Measurements from ENCODE around the gene TULP4.

TULP4 gene

DNA sequence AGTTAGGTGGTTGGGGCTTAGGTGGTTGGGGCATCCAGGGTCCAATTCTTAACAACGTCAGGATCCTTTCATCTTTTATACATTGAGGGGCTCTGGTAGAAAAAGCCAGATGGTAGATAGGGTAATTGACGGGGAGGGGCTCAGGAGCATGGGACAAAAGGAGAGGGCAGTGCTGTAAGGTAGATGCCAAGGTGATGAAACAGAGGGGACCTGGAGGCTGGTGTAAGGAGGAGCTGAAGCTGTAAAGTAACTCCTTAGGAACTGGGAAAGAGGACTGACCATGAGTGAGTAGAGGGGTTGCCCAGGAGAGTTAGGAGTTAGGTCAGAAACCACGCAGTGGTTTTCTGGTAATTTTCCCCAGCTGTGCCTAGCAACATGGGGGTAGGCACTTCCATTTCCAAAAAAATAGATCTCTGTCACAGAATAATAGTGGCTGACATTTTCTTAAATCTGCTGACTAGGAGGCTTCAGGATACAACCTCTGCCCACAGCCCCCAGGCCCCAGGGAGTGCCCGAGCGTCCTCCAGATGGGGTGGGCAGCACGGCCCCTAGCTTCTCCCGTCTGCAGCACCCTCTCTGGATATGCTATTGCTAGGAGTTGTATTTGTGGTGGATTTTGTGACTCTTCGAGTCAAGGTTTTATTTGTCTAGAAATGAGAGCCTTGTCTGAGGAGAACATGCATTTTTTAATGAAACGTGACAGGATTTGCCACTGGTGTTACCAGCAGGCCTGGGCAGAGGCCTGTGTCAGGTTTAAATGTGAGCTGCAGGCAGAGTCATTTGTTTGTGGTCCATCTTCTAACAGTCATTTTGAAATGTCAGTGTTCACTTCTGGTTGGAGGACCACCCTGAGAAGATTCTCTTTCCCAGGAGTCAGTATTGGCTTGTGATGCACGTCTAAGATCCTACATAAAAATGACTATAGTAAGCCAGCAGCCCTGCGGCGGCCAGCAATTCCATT, 44.6 kb downstream of the TULP4 start:
- no peak for DNase-seq (ENCODE audit: extremely low read depth in 1 of 2, low read depth in 1 of 2)

- DNase-seq (ENCODE audit: extremely low read depth in 1 of 2, low read depth in 1 of 2): no peak
Measured at GRCh38 chr6:158357570-158358216, 45.4 kb downstream of the TULP4 start.

- no peak for DNase-seq (ENCODE audit: extremely low read depth in 1 of 2, low read depth in 1 of 2)
Measured at GRCh38 chr6:158358450-158359077, 46.3 kb downstream of the TULP4 start.

DNA sequence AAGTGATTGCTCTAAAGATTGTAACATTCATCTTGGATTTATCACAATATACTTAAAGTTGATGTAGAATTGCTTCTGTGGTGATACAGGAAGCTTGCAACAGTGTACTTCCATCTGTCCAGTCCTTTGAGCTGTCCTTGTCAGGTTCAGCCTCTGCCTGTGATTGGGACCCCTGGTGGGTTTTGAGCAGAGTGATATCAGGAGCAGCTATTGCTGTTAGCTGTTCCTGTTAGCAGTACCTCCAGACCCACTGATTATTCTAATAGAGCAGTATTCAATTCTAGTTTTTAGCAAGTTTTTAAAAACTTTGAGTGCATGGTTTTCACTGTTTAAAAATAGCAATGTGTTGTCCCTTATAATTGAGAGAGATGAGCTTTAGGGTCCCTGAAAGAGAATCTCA, 48.8 kb downstream of the TULP4 start:
- no peak for DNase-seq (ENCODE audit: extremely low read depth in 1 of 2, low read depth in 1 of 2)

DNA sequence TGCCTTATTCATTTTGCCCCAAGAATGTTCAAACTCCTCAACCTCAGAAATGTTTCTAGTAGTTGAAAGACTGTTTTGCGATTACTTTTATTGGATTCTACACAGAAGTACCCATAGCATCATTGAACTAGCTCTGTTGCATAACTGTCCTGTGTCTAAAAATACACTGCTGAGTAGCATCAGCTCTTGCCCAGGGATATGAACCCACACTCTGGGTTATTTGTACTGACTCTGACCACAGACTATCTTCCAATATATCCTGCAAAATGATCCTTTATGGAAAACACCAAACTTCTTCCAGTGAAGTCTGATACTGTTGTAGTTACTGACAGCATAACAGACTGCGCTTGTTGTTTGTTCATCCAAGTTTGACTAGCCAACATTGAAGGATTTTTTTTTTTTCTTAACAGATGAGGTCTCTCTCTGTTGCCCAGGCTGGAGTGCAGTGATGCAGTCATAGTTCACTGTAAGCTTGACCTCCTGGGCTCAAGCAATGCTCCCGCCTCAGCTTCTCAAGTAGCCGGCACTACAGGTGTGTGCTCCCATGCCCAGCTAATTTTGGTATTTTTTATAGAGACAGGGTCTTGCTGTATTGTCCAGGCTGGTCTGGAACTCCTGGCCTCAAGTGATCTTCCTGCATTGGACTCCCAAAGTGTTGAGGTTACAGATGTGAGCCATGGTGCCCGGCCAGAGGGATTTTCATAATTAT, 49.9 kb downstream of the TULP4 start:
- DNase-seq (ENCODE audit: extremely low read depth in 1 of 2, low read depth in 1 of 2): no peak

GRCh38 chr6:158366363-158366762, 54.1 kb downstream of the TULP4 start:
- no peak for DNase-seq (ENCODE audit: extremely low read depth in 1 of 2, low read depth in 1 of 2)

DNA sequence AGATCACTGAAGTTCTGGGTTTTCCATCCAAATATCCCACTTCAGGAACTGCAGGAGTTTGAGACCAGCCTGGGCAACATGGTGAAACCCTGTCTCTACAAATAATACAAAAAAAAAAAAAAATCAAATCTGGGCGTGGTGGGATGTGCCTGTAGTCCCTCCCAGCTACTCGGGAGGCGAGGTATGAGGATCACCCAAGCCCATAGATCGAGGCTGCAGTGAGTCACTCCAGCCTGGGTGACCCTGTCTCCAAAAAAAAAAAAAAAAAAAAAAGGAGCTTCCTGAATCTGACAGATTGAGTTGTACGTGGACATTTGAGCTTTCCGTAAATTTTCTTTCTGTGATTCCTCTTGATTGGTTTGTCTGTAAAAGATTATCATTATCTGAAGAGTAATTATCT, 55.6 kb downstream of the TULP4 start:
- no peak for DNase-seq (ENCODE audit: extremely low read depth in 1 of 2, low read depth in 1 of 2)

DNA sequence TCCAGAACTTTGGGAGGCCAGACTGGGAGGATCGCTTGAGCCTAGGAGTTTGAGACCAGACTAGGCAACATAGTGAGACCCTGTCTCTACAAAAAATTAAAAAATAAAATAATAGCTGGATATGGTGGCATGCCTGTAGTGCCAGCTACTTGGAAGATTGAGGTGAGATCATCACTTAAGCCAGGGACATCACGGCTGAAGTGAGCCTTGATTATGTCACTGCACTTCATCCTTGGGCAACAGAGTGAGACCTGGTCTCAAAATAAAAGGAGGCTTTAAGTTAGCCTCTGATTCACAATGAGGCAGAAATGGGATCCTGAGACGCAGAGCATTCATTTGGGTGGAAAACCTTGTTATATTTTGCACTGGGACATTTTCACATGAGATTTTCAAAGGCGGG, 57.0 kb downstream of the TULP4 start:
- no peak for DNase-seq (ENCODE audit: extremely low read depth in 1 of 2, low read depth in 1 of 2)

- no peak for DNase-seq (ENCODE audit: extremely low read depth in 1 of 2, low read depth in 1 of 2)
Measured at GRCh38 chr6:158370805-158371204, 58.5 kb downstream of the TULP4 start.

DNA sequence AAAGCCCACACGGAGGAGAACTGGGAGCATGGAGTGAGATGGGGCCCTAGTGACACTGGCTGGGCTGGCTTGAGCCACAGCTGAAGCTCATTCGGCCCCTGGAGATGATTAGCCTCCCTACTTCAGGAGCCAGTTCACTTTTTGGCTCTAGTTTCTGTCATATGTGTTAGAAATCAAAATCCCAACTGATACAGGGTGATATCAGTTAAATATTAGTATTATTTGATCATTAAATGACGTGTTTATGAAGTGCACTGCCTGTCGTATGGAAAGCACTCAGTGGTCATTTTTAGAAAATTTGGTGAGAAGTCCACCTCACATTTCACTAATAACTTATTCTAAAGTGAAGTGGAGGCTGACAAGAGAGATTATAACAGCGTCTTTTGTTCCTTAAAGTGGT, 59.0 kb downstream of the TULP4 start:
- no peak for DNase-seq (ENCODE audit: extremely low read depth in 1 of 2, low read depth in 1 of 2)

GRCh38 chr6:158372574-158372973, 60.3 kb downstream of the TULP4 start:
- no peak for DNase-seq (ENCODE audit: extremely low read depth in 1 of 2, low read depth in 1 of 2)

GRCh38 chr6:158373214-158373613, 60.9 kb downstream of the TULP4 start:
- no peak for DNase-seq (ENCODE audit: extremely low read depth in 1 of 2, low read depth in 1 of 2)

- no peak for DNase-seq (ENCODE audit: extremely low read depth in 1 of 2, low read depth in 1 of 2)
Measured at GRCh38 chr6:158374020-158374419, 61.8 kb downstream of the TULP4 start.

DNA sequence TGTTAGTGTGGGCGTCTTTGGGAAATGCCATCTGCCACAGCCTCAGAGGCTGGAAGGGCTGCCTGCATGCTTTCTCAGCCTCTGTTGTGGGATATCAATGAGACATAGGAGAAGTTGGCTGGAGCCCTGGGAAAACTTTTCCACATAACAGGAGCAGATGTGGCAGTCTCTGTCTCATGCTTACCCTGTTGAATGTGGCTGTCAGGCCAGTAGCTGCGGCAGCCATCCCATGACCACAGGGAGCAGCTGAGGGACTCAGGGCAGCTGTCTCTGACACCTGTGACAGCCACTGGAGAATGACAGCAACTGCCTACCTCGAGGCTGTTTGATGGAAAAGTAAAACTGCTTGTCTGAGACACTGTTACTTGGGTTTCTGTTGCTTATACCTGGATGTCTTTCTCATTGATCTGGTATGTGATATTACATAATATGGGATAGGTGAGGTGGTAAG, 64.4 kb downstream of the TULP4 start:
- no peak for DNase-seq (ENCODE audit: extremely low read depth in 1 of 2, low read depth in 1 of 2)

- no peak for DNase-seq (ENCODE audit: extremely low read depth in 1 of 2, low read depth in 1 of 2)
Measured at GRCh38 chr6:158377860-158378259, 65.6 kb downstream of the TULP4 start.

DNA sequence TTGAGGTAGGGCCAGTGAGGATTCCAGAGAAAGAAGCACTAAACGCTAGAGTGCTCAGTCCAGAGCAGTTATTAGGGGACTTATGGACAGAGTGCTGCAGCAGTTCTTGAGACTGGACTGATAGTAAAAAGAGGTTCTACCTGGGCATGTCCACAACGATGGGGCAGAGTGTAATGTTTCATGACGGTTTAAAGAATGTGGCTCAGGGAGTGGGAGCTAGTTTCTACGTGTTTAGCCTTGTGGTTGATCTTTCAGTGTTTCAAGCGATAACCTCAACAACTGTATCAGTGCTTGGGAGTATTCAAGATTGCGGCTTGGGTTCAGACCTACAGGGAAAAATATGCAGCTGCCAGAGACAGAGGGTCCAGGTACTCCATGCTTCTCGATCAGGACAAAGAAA, 67.1 kb downstream of the TULP4 start:
- DNase-seq (ENCODE audit: extremely low read depth in 1 of 2, low read depth in 1 of 2): no peak

- no peak for DNase-seq (ENCODE audit: extremely low read depth in 1 of 2, low read depth in 1 of 2)
Measured at GRCh38 chr6:158381214-158381613, 68.9 kb downstream of the TULP4 start.

- DNase-seq (ENCODE audit: extremely low read depth in 1 of 2, low read depth in 1 of 2): no peak
Measured at GRCh38 chr6:158382491-158382890, 70.2 kb downstream of the TULP4 start.

DNA sequence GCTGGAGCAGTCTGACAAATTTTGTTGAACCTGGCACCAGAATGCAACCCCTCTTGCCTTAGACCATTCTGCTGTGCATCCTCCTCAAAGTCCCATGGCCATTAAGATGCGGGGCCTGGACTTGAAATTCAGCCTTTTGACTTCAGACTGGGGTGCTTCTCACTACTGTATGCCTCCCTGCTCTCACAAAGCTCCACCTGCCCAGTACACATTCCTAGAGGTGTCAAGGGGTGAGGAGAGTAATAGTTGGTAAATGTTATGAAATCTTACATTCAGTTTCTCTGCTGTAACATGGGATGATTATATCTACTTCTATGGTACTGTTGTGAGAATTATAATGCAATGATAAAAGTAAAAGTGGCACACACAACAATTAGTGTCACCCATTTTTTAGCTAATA, 70.8 kb downstream of the TULP4 start:
- DNase-seq (ENCODE audit: extremely low read depth in 1 of 2, low read depth in 1 of 2): no peak

DNA sequence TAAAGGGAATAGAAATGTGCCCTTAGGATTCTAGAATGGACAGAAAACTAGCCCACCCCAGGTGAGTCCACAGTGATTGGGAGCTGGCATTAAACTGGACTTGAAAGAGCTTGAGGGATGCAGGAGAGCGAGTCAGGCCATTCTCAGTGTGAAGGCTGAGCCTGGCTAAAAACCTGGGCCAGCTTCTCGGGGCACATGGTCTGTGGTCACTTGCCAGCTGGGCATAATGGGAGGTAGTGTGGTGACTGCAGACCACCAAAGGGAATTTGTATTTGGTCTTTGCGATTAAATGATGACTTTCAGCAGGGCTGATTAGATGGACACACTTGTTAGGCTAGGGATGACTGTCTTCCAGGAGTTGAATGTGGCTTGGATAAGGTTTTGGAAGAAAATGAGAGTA, 71.3 kb downstream of the TULP4 start:
- DNase-seq (ENCODE audit: extremely low read depth in 1 of 2, low read depth in 1 of 2): no peak

GRCh38 chr6:158384671-158385110, 72.4 kb downstream of the TULP4 start:
- DNase-seq (ENCODE audit: extremely low read depth in 1 of 2, low read depth in 1 of 2): no peak
